Fibroblast of lung (primary cell): ENCODE data around the gene PET100. TPM values are rescaled to one million over a fixed set of nuclear protein-coding genes. Genes with fewer than 3 reads are reported as not detected.

Source experiments
- DNase-seq, 2 donors: peaks; one replicate each; pipeline versions ENCODE4 v3.0.0 to v3.0.0-alpha.2; 2010; ENCODE audit warnings: low read depth in 2 of 2
- H2AFZ ChIP-seq: 2 replicates; pipeline ENCODE4 v1.5.1; 2012; ENCODE audit warnings: low read length, control low read depth, inconsistent platforms
- H3K27ac ChIP-seq: 2 replicates; pipeline ENCODE4 v1.5.1; 2011; ENCODE audit warnings: low read length, control low read depth; ENCODE audit not compliant: insufficient read depth
- H3K27me3 ChIP-seq: 2 replicates; pipeline ENCODE4 v1.5.1; 2011; ENCODE audit warnings: mild to moderate bottlenecking, low read length; ENCODE audit not compliant: control insufficient read depth, insufficient read depth
- H3K36me3 ChIP-seq: 2 replicates; pipeline ENCODE4 v1.5.1; 2011; ENCODE audit warnings: low read length; ENCODE audit not compliant: control insufficient read depth, insufficient read depth
- H3K4me1 ChIP-seq: 2 replicates; pipeline ENCODE4 v1.5.1; 2011; ENCODE audit warnings: low read length; ENCODE audit not compliant: control insufficient read depth, insufficient read depth; ENCODE audit errors: extremely low read depth
- H3K4me2 ChIP-seq: 2 replicates; pipeline ENCODE4 v1.5.1; 2011; ENCODE audit warnings: low read length, control low read depth; ENCODE audit not compliant: insufficient read depth; ENCODE audit errors: extremely low read depth
- H3K4me3 ChIP-seq, 4 experiments: fragments of 200-600 bp in 1 of 4; sonication (generic) in 1 of 4; replicated peaks in 1 of 4; 2 replicates each; pipeline ENCODE4 v1.5.1; 2011 to 2016; ENCODE audit warnings: low read length in 4 of 4, low read depth in 3 of 4, mild to moderate bottlenecking in 3 of 4, control low read depth in 2 of 4, inconsistent platforms in 1 of 4, mixed read lengths in 1 of 4; ENCODE audit not compliant: insufficient read depth in 1 of 4; ENCODE audit errors: control extremely low read depth in 1 of 4
- H3K79me2 ChIP-seq: 2 replicates; pipeline ENCODE4 v1.5.1; 2012; ENCODE audit warnings: mild to moderate bottlenecking, low read length, inconsistent platforms; ENCODE audit not compliant: control insufficient read depth, insufficient read depth
- H3K9ac ChIP-seq: 2 replicates; pipeline ENCODE4 v1.5.1; 2011; ENCODE audit warnings: mild to moderate bottlenecking, low read length, control low read depth; ENCODE audit not compliant: insufficient read depth
- H3K9me3 ChIP-seq: 2 replicates; pipeline ENCODE4 v1.5.1; 2012; ENCODE audit warnings: low read depth, low read length; ENCODE audit not compliant: control insufficient read depth, insufficient read depth
- H4K20me1 ChIP-seq: 2 replicates; pipeline ENCODE4 v1.5.1; 2011; ENCODE audit warnings: low read length; ENCODE audit not compliant: control insufficient read depth, insufficient read depth; ENCODE audit errors: extremely low read depth
- EZH2 ChIP-seq: IDR thresholded peaks from 2 replicates; pipeline ENCODE4 v1.5.1; 2012; ENCODE audit warnings: low read length, control low read depth, mild to moderate bottlenecking; ENCODE audit errors: missing control alignments
- polyA plus RNA-seq, 2 donors: library from polyadenylated mRNA; depleted of rRNA in 1 of 2; stranded (reverse) in 1 of 2; unstranded in 1 of 2; fragments of >200 nt; gene quantifications; 2 replicates each; pipeline ENCODE4 v1.2.1, GENCODE V29; 2011 to 2012; ENCODE audit warnings: missing spikeins in 1 of 2
- total RNA-seq: library from RNA; depleted of rRNA; stranded (reverse); fragments of >200 nt; gene quantifications from 2 replicates; pipeline ENCODE4 v1.2.1, GENCODE V29; 2014
- TF ChIP-seq, protein P1 (sequence below), 2 donors: IDR thresholded peaks in 1 of 2; conservative IDR thresholded peaks in 1 of 2; 1 replicate in 1 of 2; 2 replicates in 1 of 2; pipeline ENCODE4 v1.5.1; 2011 to 2012; ENCODE audit warnings: low read length in 2 of 2, control low read depth in 1 of 2, inconsistent platforms in 1 of 2, low read depth in 1 of 2, mild to moderate bottlenecking in 1 of 2

The PET100 gene
- total and polyA plus RNA-seq, 2 donors (not counting 1 experiment from before 2014, with no cell fraction given) = 15.7 to 38.8 TPM

DNA sequence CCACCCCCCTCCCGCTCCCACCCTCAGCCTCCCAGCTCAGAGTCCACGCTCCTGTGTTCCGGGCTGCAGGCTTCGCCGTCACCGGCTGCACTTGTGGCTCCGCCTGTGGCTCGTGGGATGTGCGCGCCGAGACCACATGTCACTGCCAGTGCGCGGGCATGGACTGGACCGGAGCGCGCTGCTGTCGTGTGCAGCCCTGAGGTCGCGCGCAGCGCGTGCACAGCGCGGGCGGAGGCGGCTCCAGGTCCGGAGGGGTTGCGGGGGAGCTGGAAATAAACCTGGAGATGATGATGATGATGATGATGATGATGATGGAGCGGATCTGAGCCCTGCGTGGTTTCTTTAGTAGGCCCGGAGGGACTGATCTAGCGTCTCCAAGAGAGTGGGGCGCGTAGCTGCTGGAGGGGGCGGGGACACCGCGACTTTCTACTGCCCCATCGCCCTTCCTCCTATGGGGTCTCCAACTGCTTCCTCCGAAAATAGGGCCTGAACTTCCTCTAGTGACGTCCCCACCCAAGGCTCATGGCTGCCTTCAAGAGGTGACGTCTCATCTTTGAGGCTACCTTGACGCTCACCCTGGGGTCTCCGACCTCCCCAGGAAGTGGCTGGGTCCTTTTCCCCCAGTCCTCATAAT, 40.7 kb downstream of the PET100 start:
- Histone ChIP-seq H2AFZ (no peak overlapping the region), H3K27me3 (no peaks in the 10 kb centered on the region), H3K4me1 (no peaks in the 10 kb centered on the region), H3K4me2 (no peak overlapping the region), H3K79me2 (no peaks in the 10 kb centered on the region), H3K9me3 (no peaks in the 10 kb centered on the region), H4K20me1 (no peaks in the 10 kb centered on the region), H3K4me3 (no peak overlapping the region), H3K36me3 (no peaks in the 10 kb centered on the region), H3K9ac (no peak overlapping the region), H3K27ac (no peak overlapping the region)
- no peak for DNase-seq
- no peak for TF ChIP-seq EZH2
- TF ChIP-seq, protein P1, sequence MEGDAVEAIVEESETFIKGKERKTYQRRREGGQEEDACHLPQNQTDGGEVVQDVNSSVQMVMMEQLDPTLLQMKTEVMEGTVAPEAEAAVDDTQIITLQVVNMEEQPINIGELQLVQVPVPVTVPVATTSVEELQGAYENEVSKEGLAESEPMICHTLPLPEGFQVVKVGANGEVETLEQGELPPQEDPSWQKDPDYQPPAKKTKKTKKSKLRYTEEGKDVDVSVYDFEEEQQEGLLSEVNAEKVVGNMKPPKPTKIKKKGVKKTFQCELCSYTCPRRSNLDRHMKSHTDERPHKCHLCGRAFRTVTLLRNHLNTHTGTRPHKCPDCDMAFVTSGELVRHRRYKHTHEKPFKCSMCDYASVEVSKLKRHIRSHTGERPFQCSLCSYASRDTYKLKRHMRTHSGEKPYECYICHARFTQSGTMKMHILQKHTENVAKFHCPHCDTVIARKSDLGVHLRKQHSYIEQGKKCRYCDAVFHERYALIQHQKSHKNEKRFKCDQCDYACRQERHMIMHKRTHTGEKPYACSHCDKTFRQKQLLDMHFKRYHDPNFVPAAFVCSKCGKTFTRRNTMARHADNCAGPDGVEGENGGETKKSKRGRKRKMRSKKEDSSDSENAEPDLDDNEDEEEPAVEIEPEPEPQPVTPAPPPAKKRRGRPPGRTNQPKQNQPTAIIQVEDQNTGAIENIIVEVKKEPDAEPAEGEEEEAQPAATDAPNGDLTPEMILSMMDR (conservative IDR thresholded peaks at IDR 0.05 in 1 of 2, IDR thresholded peaks at IDR 0.05 in 1 of 2; ENCODE audit: low read depth in 1 of 2, low read length in 2 of 2) = no peak

DNA sequence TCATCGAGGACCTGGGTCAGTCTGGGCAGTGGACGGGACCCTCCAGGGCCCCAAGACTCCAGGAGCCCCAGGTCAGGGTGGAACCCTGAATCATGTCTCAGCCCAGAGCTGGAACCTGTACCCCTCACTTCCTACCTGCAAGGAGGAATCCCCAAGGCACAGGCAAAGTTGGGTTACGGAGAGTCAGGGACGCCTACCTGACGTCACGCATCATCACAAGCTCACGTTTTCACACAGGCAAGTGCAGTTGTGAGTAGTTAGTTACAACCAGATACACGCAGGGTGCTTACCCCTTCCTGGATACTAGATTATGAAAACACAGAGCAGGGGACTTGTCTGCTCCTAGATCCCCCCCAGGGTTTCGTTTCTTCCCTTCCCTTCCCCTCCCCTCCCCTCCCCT, 41.2 kb downstream of the PET100 start:
- no peak for TF ChIP-seq EZH2
- TF ChIP-seq, protein P1 (conservative IDR thresholded peaks at IDR 0.05 in 1 of 2, IDR thresholded peaks at IDR 0.05 in 1 of 2; ENCODE audit: low read depth in 1 of 2, low read length in 2 of 2) = no peak
- H3K9ac ChIP-seq = no peak overlapping the region
- H3K27me3 ChIP-seq = no peaks in the 10 kb centered on the region
- no peaks in the 10 kb centered on the region for H3K4me1 ChIP-seq
- H4K20me1 ChIP-seq = no peaks in the 10 kb centered on the region
- no peaks in the 10 kb centered on the region for H3K79me2 ChIP-seq
- H3K36me3 ChIP-seq = no peaks in the 10 kb centered on the region
- H2AFZ ChIP-seq = no peak overlapping the region
- no peak for DNase-seq
- no peaks in the 10 kb centered on the region for H3K9me3 ChIP-seq
- H3K4me3 ChIP-seq = no peak overlapping the region
- no peak overlapping the region for H3K27ac ChIP-seq
- H3K4me2 ChIP-seq = no peak overlapping the region

DNA sequence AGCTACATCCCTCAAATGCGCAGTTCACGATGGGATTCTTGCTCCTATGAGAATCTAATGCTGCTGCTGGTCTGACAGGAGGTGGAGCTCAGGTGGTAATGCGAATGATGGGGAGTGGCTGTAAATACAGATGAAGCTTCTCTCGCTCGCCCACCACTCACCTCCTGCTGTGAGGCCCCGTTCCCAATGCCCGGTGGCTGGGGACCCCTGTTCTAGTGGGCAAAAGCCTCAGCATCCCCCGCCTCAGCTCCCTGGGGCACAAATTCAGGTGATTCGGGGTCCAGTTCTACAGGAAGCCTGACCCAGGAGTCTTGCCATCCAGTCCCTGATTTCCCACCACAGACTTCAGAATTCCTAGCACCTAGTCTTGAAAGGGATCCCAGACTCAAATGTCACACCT, 42.9 kb downstream of the PET100 start:
- no peak for DNase-seq
- H3K9ac ChIP-seq = no peak overlapping the region
- H2AFZ ChIP-seq = no peak overlapping the region
- H3K36me3 ChIP-seq = no peaks in the 10 kb centered on the region
- H3K4me3 ChIP-seq = no peak overlapping the region
- H3K9me3 ChIP-seq = no peaks in the 10 kb centered on the region
- no peaks in the 10 kb centered on the region for H4K20me1 ChIP-seq
- H3K27me3 ChIP-seq = no peaks in the 10 kb centered on the region
- TF ChIP-seq, protein P1 (conservative IDR thresholded peaks at IDR 0.05 in 1 of 2, IDR thresholded peaks at IDR 0.05 in 1 of 2; ENCODE audit: low read depth in 1 of 2, low read length in 2 of 2) = no peak
- TF ChIP-seq EZH2 = no peak
- no peaks in the 10 kb centered on the region for H3K4me1 ChIP-seq
- H3K27ac ChIP-seq = no peak overlapping the region
- H3K79me2 ChIP-seq = no peaks in the 10 kb centered on the region
- no peak overlapping the region for H3K4me2 ChIP-seq
